GM23338 (cell line): Measurements from ENCODE around the gene HNRNPA2B1. TPM values are rescaled to one million over a fixed set of nuclear protein-coding genes. Genes with fewer than 3 reads are reported as not detected.

Experiments
- CTCF ChIP-seq, 2 experiments: fragments of 200-600 bp in 1 of 2; sonication (generic) in 1 of 2; conservative IDR thresholded peaks; 2 replicates each; pipeline versions ENCODE4 v1.5.1 to v1.6.1; 2016 to 2017; ENCODE audit warnings: antibody characterized with exemption in 2 of 2, low read depth in 2 of 2, mild to moderate bottlenecking in 2 of 2, moderate library complexity in 1 of 2
- REST ChIP-seq: IDR thresholded peaks from one replicate; pipeline ENCODE4 v1.6.1; 2018; ENCODE audit warnings: antibody characterized with exemption; ENCODE audit not compliant: unreplicated experiment
- STAT1 ChIP-seq: IDR thresholded peaks from one replicate; pipeline ENCODE4 v1.6.1; 2016; ENCODE audit warnings: antibody characterized with exemption; ENCODE audit not compliant: unreplicated experiment
- polyA plus RNA-seq: library from polyadenylated mRNA; unstranded; fragments of >200 nt; fragmentation: Nextera tagmentation; extraction: Ambion mirVana; gene quantifications from 2 replicates; pipeline ENCODE4 v1.2.1, GENCODE V29; 2016
- total RNA-seq: library from RNA; depleted of rRNA; stranded (reverse); fragments of >200 nt; shearing (Covaris generic); gene quantifications from 2 replicates; pipeline ENCODE4 v1.2.3, GENCODE V29; 2014
- TF ChIP-seq, protein P1 (sequence below): fragments of 250-450 bp; sonication (Bioruptor Pico); IDR thresholded peaks from 2 replicates; pipeline ENCODE4 v1.5.0; 2020; ENCODE audit warnings: mild to moderate bottlenecking, moderate library complexity
- TF ChIP-seq, protein P2 (sequence below): IDR thresholded peaks from 2 replicates; pipeline ENCODE4 v1.6.1; 2016; ENCODE audit warnings: antibody characterized with exemption

Gene HNRNPA2B1
- total and polyA plus RNA-seq, 2 experiments from 2014 or later, result 602 to 1,577 TPM

- TF ChIP-seq, protein P1, sequence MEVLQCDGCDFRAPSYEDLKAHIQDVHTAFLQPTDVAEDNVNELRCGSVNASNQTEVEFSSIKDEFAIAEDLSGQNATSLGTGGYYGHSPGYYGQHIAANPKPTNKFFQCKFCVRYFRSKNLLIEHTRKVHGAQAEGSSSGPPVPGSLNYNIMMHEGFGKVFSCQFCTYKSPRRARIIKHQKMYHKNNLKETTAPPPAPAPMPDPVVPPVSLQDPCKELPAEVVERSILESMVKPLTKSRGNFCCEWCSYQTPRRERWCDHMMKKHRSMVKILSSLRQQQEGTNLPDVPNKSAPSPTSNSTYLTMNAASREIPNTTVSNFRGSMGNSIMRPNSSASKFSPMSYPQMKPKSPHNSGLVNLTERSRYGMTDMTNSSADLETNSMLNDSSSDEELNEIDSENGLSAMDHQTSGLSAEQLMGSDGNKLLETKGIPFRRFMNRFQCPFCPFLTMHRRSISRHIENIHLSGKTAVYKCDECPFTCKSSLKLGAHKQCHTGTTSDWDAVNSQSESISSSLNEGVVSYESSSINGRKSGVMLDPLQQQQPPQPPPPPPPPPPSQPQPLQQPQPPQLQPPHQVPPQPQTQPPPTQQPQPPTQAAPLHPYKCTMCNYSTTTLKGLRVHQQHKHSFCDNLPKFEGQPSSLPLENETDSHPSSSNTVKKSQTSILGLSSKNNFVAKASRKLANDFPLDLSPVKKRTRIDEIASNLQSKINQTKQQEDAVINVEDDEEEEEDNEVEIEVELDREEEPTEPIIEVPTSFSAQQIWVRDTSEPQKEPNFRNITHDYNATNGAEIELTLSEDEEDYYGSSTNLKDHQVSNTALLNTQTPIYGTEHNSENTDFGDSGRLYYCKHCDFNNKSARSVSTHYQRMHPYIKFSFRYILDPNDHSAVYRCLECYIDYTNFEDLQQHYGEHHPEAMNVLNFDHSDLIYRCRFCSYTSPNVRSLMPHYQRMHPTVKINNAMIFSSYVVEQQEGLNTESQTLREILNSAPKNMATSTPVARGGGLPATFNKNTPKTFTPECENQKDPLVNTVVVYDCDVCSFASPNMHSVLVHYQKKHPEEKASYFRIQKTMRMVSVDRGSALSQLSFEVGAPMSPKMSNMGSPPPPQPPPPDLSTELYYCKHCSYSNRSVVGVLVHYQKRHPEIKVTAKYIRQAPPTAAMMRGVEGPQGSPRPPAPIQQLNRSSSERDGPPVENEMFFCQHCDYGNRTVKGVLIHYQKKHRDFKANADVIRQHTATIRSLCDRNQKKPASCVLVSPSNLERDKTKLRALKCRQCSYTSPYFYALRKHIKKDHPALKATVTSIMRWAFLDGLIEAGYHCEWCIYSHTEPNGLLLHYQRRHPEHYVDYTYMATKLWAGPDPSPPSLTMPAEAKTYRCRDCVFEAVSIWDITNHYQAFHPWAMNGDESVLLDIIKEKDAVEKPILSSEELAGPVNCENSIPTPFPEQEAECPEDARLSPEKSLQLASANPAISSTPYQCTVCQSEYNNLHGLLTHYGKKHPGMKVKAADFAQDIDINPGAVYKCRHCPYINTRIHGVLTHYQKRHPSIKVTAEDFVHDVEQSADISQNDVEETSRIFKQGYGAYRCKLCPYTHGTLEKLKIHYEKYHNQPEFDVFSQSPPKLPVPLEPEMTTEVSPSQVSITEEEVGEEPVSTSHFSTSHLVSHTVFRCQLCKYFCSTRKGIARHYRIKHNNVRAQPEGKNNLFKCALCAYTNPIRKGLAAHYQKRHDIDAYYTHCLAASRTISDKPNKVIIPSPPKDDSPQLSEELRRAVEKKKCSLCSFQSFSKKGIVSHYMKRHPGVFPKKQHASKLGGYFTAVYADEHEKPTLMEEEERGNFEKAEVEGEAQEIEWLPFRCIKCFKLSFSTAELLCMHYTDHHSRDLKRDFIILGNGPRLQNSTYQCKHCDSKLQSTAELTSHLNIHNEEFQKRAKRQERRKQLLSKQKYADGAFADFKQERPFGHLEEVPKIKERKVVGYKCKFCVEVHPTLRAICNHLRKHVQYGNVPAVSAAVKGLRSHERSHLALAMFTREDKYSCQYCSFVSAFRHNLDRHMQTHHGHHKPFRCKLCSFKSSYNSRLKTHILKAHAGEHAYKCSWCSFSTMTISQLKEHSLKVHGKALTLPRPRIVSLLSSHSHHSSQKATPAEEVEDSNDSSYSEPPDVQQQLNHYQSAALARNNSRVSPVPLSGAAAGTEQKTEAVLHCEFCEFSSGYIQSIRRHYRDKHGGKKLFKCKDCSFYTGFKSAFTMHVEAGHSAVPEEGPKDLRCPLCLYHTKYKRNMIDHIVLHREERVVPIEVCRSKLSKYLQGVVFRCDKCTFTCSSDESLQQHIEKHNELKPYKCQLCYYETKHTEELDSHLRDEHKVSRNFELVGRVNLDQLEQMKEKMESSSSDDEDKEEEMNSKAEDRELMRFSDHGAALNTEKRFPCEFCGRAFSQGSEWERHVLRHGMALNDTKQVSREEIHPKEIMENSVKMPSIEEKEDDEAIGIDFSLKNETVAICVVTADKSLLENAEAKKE (CRISPR knock-in tag), result no peak
- TF ChIP-seq CTCF (conservative IDR thresholded peaks at IDR 0.05; ENCODE audit: low read depth in 2 of 2) (no peak), STAT1 (no peak), REST (no peak)
- TF ChIP-seq, protein P2, sequence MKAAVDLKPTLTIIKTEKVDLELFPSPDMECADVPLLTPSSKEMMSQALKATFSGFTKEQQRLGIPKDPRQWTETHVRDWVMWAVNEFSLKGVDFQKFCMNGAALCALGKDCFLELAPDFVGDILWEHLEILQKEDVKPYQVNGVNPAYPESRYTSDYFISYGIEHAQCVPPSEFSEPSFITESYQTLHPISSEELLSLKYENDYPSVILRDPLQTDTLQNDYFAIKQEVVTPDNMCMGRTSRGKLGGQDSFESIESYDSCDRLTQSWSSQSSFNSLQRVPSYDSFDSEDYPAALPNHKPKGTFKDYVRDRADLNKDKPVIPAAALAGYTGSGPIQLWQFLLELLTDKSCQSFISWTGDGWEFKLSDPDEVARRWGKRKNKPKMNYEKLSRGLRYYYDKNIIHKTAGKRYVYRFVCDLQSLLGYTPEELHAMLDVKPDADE, result no peak
Measured at GRCh38 chr7:26171601-26172000, 28.9 kb downstream of the HNRNPA2B1 start (continued).
